Measurements from ENCODE around the gene SVEP1.
"Not testable (repeated sequence)": the region's sequence is repeated elsewhere in the genome, so short reads cannot be mapped to it uniquely, and the experiment has no call there.

SVEP1 gene

GRCh38 chr9:110364451-110364850, 215.1 kb downstream of the SVEP1 start:
- DNase-seq (ENCODE audit: low read depth): no peak

GRCh38 chr9:110358992-110359391, 220.5 kb downstream of the SVEP1 start:
- not testable (repeated sequence) for DNase-seq (ENCODE audit: low read depth)

GRCh38 chr9:110357505-110357904, 222.0 kb downstream of the SVEP1 start:
- DNase-seq (ENCODE audit: low read depth): no peak

- no peak for DNase-seq (ENCODE audit: low read depth)
Measured at GRCh38 chr9:110356639-110357395, 222.7 kb downstream of the SVEP1 start.

- DNase-seq (ENCODE audit: low read depth): no peak
Measured at GRCh38 chr9:110355911-110356310, 223.6 kb downstream of the SVEP1 start.

GRCh38 chr9:110351009-110351467, 228.5 kb downstream of the SVEP1 start:
- DNase-seq (ENCODE audit: low read depth): no peak

GRCh38 chr9:110346325-110346724, 233.2 kb downstream of the SVEP1 start:
- no peak for DNase-seq (ENCODE audit: low read depth)

- no peak for DNase-seq (ENCODE audit: low read depth)
Measured at GRCh38 chr9:110344821-110345220, 234.7 kb downstream of the SVEP1 start.

GRCh38 chr9:110343551-110343950, 236.0 kb downstream of the SVEP1 start:
- DNase-seq (ENCODE audit: low read depth): no peak

GRCh38 chr9:110340306-110340705, 239.2 kb downstream of the SVEP1 start:
- no peak for DNase-seq (ENCODE audit: low read depth)

- DNase-seq (ENCODE audit: low read depth): no peak
Measured at GRCh38 chr9:110338143-110338542, 241.4 kb downstream of the SVEP1 start.

GRCh38 chr9:110337727-110338126, 241.8 kb downstream of the SVEP1 start, which contains the start of gene TXNDC8:
Gene TXNDC8, minus strand, starts transcription at chr9:110337863.
- DNase-seq (ENCODE audit: low read depth): no peak

GRCh38 chr9:110336363-110336762, 243.2 kb downstream of the SVEP1 start:
- no peak for DNase-seq (ENCODE audit: low read depth)

- DNase-seq (ENCODE audit: low read depth): no peak
Measured at GRCh38 chr9:110334871-110335270, 244.7 kb downstream of the SVEP1 start.

GRCh38 chr9:110334183-110334582, 245.4 kb downstream of the SVEP1 start:
- no peak for DNase-seq (ENCODE audit: low read depth)

GRCh38 chr9:110332766-110333165, 246.8 kb downstream of the SVEP1 start:
- no peak for DNase-seq (ENCODE audit: low read depth)

- DNase-seq (ENCODE audit: low read depth): no peak
Measured at GRCh38 chr9:110330484-110331105, 248.9 kb downstream of the SVEP1 start.

- DNase-seq (ENCODE audit: low read depth): no peak
Measured at GRCh38 chr9:110329639-110330230, 249.8 kb downstream of the SVEP1 start.

GRCh38 chr9:110328763-110329162, 250.8 kb downstream of the SVEP1 start:
- DNase-seq (ENCODE audit: low read depth): no peak

GRCh38 chr9:110327716-110328115, 251.8 kb downstream of the SVEP1 start:
- DNase-seq (ENCODE audit: low read depth): no peak

GRCh38 chr9:110323818-110324217, 255.7 kb downstream of the SVEP1 start:
- DNase-seq (ENCODE audit: low read depth): no peak

- no peak for DNase-seq (ENCODE audit: low read depth)
Measured at GRCh38 chr9:110320651-110321445, 258.7 kb downstream of the SVEP1 start.

All from T follicular helper cell (primary cell).